AG10803 (cell line): ENCODE data around the gene DYNC1H1.
A peak's percentile ranks its signal among the peaks of the same experiment; 100 is the strongest.

Experiments
- DNase-seq: peaks from one replicate; pipeline ENCODE4 v3.0.0; 2010; ENCODE audit warnings: low read depth
- H3K4me3 ChIP-seq: 2 replicates; pipeline ENCODE4 v1.5.1; 2011; ENCODE audit warnings: mild to moderate bottlenecking, low read length, control low read depth
- TF ChIP-seq, protein P1 (sequence below): conservative IDR thresholded peaks from 2 replicates; pipeline ENCODE4 v1.5.1; 2011; ENCODE audit warnings: mild to moderate bottlenecking, low read length, control low read depth, inconsistent platforms

Gene DYNC1H1

DNA sequence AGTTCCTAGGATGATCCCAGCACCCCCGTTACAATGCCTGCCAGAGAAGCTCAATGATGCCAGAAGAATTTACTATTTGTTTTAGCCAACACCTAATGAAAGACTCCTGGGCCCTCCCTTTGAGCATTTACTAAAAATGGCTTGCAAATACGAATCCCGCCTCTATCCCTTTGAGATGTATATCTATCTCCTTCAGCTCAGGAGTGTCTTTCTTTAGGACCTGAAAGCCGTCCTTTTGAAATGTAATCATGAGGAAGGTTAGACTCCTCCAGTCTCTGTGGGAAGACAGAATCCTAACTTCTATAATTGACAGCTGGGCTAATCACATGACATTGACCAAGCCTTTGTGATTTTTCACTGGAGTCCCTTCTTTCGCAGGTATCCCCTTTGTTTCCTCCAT lies 19.2 kb upstream of the DYNC1H1 start:
- DNase-seq: no peak
- TF ChIP-seq, protein P1, sequence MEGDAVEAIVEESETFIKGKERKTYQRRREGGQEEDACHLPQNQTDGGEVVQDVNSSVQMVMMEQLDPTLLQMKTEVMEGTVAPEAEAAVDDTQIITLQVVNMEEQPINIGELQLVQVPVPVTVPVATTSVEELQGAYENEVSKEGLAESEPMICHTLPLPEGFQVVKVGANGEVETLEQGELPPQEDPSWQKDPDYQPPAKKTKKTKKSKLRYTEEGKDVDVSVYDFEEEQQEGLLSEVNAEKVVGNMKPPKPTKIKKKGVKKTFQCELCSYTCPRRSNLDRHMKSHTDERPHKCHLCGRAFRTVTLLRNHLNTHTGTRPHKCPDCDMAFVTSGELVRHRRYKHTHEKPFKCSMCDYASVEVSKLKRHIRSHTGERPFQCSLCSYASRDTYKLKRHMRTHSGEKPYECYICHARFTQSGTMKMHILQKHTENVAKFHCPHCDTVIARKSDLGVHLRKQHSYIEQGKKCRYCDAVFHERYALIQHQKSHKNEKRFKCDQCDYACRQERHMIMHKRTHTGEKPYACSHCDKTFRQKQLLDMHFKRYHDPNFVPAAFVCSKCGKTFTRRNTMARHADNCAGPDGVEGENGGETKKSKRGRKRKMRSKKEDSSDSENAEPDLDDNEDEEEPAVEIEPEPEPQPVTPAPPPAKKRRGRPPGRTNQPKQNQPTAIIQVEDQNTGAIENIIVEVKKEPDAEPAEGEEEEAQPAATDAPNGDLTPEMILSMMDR: no peak
- H3K4me3 ChIP-seq: no peak overlapping the region

DNA sequence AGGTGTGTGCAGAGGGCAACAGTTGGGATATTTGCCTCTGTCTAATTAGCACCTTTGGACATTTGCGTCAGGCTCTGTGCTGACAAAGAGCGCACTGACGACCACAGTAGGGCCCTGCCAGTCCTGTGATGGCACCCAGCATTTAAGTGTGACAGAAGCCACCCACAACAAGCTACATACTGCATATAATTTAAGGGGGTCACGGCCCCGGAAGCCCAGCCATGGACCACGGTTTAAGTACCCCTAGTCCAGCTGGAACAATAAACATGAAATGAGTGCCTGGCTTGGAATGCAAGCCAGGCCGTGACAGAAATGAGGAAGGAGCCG lies 16.8 kb upstream of the DYNC1H1 start:
- TF ChIP-seq, protein P1: no peak
- H3K4me3 ChIP-seq: peak overlapping the region; percentile 93
- DNase-seq: no peak

DNA sequence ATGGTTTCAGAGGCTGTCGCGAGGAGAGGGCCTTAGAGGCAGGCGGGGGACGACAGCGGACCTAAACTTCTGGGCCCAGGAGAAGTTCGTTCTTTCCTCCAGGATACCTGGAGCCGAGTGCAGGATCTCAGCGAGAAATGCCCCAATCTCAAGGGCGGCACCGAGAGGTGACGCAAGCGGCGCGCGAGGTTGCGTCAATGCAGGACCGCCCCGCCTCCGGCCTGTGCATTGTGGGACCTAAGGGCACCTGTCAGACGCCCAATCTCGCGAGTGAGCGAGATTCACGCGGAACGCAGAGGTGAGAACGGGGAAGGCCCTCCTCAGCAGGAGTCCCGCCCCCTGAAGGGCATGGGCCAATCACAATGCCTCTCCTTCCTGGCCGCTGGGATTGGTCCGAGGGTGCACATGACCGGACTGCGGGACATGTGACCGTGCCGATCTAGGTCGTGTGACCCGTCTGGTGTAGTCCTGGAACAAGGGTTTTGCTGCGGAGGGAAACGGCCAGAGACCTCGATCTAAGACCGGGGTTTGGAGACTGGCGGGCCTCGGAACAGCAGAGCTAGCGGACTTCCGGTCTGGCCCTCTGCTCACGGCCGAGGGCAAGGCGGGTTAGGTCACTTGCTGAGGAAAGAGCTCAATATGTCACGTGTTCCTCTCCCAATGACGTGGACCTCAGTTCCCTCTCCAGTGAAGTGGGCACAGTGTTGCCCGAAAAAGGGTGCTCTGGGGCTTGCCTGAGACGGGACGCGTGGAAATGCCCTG lies 16.3 kb upstream of the DYNC1H1 start:
- DNase-seq: peak; percentile 100
- peak overlapping the region; percentile 96 for H3K4me3 ChIP-seq
- TF ChIP-seq, protein P1: no peak

DNA sequence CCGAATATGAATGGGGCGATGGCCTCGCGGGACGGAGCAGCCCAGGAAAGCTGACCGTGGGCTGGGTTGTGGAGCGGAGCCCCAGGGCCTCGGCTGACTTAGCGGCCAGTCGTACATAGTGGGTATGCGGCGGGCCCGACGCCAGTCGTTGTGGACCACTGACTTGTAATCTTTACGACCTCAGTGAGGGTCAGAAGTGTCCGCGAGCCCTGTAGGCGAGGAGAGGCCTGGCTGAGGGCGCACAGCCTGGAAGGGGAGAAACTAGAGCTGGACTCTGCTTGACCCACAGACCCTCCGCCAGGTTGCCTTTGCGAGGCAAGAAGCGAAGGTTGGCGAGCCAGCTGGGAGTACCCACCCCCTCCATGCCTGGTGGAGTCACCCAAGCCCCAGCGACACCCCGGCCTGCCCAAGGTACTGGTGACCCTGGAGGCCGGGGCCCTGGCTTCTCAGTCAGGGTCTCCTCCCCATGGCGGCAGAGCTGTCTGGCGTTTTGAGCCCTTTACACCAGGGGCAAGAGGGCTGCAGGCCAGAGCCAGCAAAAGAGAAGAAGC lies 15.6 kb upstream of the DYNC1H1 start:
- TF ChIP-seq, protein P1: no peak
- H3K4me3 ChIP-seq: peak overlapping the region; percentile 96
- DNase-seq: no peak

DNA sequence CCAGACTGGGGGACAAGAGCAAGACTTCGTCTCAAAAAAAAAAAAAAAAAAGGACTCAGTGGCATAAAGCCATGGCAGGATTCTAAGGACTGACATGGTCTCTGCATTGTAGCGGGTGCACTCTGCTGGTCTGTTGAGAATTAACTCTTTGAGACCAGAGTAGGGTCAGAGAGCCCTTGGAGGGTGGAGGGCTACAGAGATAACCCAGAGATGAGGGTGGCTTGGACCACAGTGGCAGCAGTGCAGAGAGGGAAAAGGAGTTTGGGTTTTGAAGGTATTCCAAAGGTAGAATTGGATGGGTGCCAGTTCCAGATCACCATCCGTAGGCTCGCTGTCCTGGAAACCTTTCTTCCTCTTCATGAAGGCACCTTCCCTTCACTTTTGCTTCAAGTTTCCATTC lies 14.3 kb upstream of the DYNC1H1 start:
- DNase-seq: no peak
- no peak overlapping the region for H3K4me3 ChIP-seq
- TF ChIP-seq, protein P1: no peak

DNA sequence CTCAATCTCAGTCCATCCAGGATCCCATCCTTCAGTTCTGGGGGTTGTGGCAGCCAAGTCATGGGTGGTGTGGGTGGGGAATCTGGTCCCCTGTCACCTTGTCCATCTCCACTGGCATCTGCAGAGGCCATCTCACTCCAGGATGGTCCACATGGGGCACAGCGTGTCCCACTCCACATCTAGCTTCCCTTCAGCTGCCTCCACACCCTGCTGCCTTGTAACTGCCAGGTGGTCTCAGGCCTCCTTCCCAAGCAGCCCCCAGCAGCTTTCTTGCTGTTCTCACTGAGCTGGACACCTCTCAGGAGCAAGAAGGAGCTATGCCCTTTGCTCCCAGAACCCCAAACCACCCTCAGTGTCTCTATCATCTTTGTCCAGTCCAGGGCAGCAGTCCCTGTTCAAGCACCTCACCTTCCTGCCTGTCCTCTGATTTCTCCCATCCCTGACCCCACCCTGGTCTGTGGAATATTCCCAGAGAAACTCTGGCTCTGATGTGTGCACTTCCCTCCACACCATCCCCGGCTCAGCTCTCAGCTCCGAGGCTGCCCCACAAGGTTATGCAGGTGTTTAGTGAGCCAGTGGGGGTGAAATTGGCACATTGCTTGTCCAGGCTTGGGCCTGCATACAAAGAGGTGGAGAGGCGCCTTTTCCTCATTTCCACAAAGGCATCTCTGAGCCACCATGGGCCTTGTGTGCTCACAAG lies 13.7 kb upstream of the DYNC1H1 start:
- no peak overlapping the region for H3K4me3 ChIP-seq
- no peak for DNase-seq
- TF ChIP-seq, protein P1: no peak

DNA sequence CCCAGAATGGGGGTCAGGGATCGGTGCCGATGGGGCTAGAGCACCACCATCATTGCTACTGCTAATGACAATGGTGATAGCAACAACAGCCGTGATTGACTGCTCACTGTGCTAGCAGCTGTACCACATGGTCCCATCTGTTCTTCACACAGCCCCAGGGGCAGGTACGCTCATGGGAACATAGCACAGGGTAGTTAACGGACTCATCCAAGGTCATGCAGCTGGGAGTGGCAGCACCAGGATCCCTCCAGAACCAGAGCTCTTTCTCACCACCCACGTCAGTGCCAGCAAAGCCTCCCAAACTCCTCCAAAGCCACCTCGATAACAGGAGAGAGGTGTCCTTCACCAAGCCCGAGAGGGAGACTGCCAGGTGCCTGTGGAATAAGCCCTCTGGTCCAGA lies 11.2 kb upstream of the DYNC1H1 start:
- TF ChIP-seq, protein P1: no peak
- H3K4me3 ChIP-seq: no peak overlapping the region
- DNase-seq: no peak
